SU-DHL-6 (cell line): Measurements from ENCODE around the gene COG5.

Experiments used
- CTCF ChIP-seq: fragments of 200-600 bp; sonication (generic); IDR thresholded peaks from one replicate; pipeline ENCODE4 v1.5.1; 2017; ENCODE audit warnings: antibody characterized with exemption, mild to moderate bottlenecking, low read length, moderate library complexity; ENCODE audit not compliant: insufficient read depth, poor library complexity, severe bottlenecking
- EZH2phosphoT487 ChIP-seq: fragments of 200-600 bp; sonication (generic), shearing (Covaris generic); conservative IDR thresholded peaks from 2 replicates; pipeline ENCODE4 v1.6.1; 2018; ENCODE audit warnings: mild to moderate bottlenecking, antibody characterized with exemption, low read length, moderate library complexity, mixed read lengths

DNA sequence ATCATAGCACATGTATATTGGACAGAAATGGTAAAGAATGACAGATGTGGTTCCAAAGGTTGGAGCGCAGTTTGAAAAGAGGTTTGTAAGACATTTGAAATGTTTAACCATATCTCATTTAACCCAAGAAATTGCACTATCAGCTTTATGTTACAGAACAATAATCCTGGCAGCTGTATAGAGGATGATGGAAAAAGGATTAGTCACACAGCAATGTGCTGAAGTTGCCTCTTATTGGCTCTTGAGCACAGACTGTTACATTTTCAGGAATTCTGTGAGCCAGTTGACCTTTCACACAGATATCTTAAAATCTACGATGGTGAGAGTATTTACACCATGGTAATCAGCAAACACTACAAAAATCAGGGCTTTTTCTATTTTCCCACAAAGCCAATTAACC lies 3.9 kb downstream of the COG5 start:
- TF ChIP-seq CTCF (no peak), EZH2phosphoT487 (no peak)
